Vagina (tissue), 2 donors: ENCODE data around the gene HSPBAP1. TPM values are rescaled to one million over a fixed set of nuclear protein-coding genes. Genes with fewer than 3 reads are reported as not detected.

ENCODE experiments used
- DNase-seq, 2 donors: peaks; one replicate each; pipeline ENCODE4 v3.0.0-alpha.2; 2017; ENCODE audit errors: extremely low spot score in 2 of 2
- H3K27ac ChIP-seq: fragments of 200-600 bp; sonication (generic); one replicate; pipeline ENCODE4 v1.5.1; 2019
- H3K27me3 ChIP-seq: fragments of 200-600 bp; sonication (generic); one replicate; pipeline ENCODE4 v1.5.1; 2019
- H3K36me3 ChIP-seq, 2 donors: fragments of 200-600 bp; sonication (generic); one replicate each; pipeline ENCODE4 v1.5.1; 2017 to 2019
- H3K4me1 ChIP-seq: fragments of 200-600 bp; sonication (generic); one replicate; pipeline ENCODE4 v1.5.1; 2019
- H3K4me3 ChIP-seq, 2 donors: fragments of 200-600 bp; sonication (generic); 1 replicate in 1 of 2; 2 replicates in 1 of 2; pipeline ENCODE4 v1.5.1; 2016 to 2019
- H3K9me3 ChIP-seq: fragments of 200-600 bp; sonication (generic); one replicate; pipeline ENCODE4 v1.5.1; 2019
- CTCF ChIP-seq, 3 experiments: fragments of 450-650 bp in 2 of 3; fragments of 200-600 bp in 1 of 3; sonication (generic) in 1 of 3; IDR thresholded peaks; one replicate each; pipeline ENCODE4 v1.5.1; 2017 to 2019; ENCODE audit warnings: antibody characterized with exemption in 3 of 3, mild to moderate bottlenecking in 2 of 3, moderate library complexity in 2 of 3
- POLR2A ChIP-seq, 2 donors: fragments of 450-650 bp; IDR thresholded peaks; one replicate each; pipeline ENCODE4 v1.6.1; 2017; ENCODE audit warnings: antibody characterized with exemption in 2 of 2, mild to moderate bottlenecking in 2 of 2, moderate library complexity in 2 of 2
- POLR2AphosphoS5 ChIP-seq, 2 donors: sonication (generic); formaldehyde crosslinking; IDR thresholded peaks; one replicate each; pipeline ENCODE4 v1.9.0; 2017; ENCODE audit warnings: antibody characterized with exemption in 2 of 2, mild to moderate bottlenecking in 2 of 2, low read depth in 1 of 2; ENCODE audit not compliant: insufficient read depth in 1 of 2
- intact Hi-C: fragments of 100-400 bp; cut with DNase I; formaldehyde crosslinking; loops from one replicate; pipeline ENCODE4 v1.15.1; 2023
- total RNA-seq: library from RNA; depleted of rRNA; stranded (reverse); fragments of >200 nt; gene quantifications from one replicate; pipeline ENCODE4 v1.2.3, GENCODE V29; 2016

Gene HSPBAP1
- total RNA-seq, 1 donor from 2014 or later: 9.8 TPM

GRCh38 chr3:122794483-122794778 is 800 bp upstream of the HSPBAP1 start:
- intact Hi-C loops: no loop called here
- Histone ChIP-seq H3K27ac (peak overlapping the region; percentile 93), H3K4me3 (peak overlapping the region; percentile 65 to 84), H3K9me3 (no peaks in the 10 kb centered on the region), H3K4me1 (peaks cover 34% of the 10 kb centered on the region), H3K36me3 (no peaks in the 10 kb centered on the region), H3K27me3 (no peaks in the 10 kb centered on the region)
- TF ChIP-seq POLR2A (IDR thresholded peaks at IDR 0.05): no peak
- no peak for TF ChIP-seq POLR2AphosphoS5 (IDR thresholded peaks at IDR 0.05; ENCODE audit: insufficient read depth in 1 of 2, low read depth in 1 of 2)
- TF ChIP-seq CTCF (IDR thresholded peaks at IDR 0.05): no peak
- DNase-seq: no peak

GRCh38 chr3:122789585-122790273 is 3.9 kb downstream of the HSPBAP1 start:
- no peak overlapping the region for H3K27ac ChIP-seq

GRCh38 chr3:122787872-122788271 is 5.8 kb downstream of the HSPBAP1 start:
- Histone ChIP-seq H3K36me3 (no peaks in the 10 kb centered on the region), H3K4me1 (peaks cover 9% of the 10 kb centered on the region), H3K4me3 (no peak overlapping the region), H3K27me3 (no peaks in the 10 kb centered on the region), H3K27ac (no peak overlapping the region), H3K9me3 (no peaks in the 10 kb centered on the region)
- TF ChIP-seq POLR2A (IDR thresholded peaks at IDR 0.05) (no peak), POLR2AphosphoS5 (IDR thresholded peaks at IDR 0.05; ENCODE audit: insufficient read depth in 1 of 2, low read depth in 1 of 2) (no peak), CTCF (IDR thresholded peaks at IDR 0.05) (no peak)
- intact Hi-C loops: no loop called here
- DNase-seq: no peak

More at GRCh38 chr3:122789585-122790273, 3.9 kb downstream of the HSPBAP1 start:
- Histone ChIP-seq H3K4me3 (no peak overlapping the region), H3K9me3 (no peaks in the 10 kb centered on the region), H3K27me3 (no peaks in the 10 kb centered on the region), H3K36me3 (no peaks in the 10 kb centered on the region), H3K4me1 (peaks cover 13% of the 10 kb centered on the region)
- intact Hi-C loops: no loop called here
- TF ChIP-seq POLR2A (IDR thresholded peaks at IDR 0.05): no peak
- TF ChIP-seq POLR2AphosphoS5 (IDR thresholded peaks at IDR 0.05; ENCODE audit: insufficient read depth in 1 of 2, low read depth in 1 of 2): no peak
- TF ChIP-seq CTCF (IDR thresholded peaks at IDR 0.05): no peak
- no peak for DNase-seq

GRCh38 chr3:122786066-122786465 is 7.6 kb downstream of the HSPBAP1 start:
- Histone ChIP-seq H3K4me3 (no peak overlapping the region), H3K27me3 (no peaks in the 10 kb centered on the region), H3K9me3 (no peaks in the 10 kb centered on the region), H3K27ac (no peak overlapping the region), H3K36me3 (no peaks in the 10 kb centered on the region), H3K4me1 (no peaks in the 10 kb centered on the region)
- TF ChIP-seq POLR2A (IDR thresholded peaks at IDR 0.05): no peak
- no peak for TF ChIP-seq CTCF (IDR thresholded peaks at IDR 0.05)
- no peak for TF ChIP-seq POLR2AphosphoS5 (IDR thresholded peaks at IDR 0.05; ENCODE audit: insufficient read depth in 1 of 2, low read depth in 1 of 2)
- intact Hi-C loops: no loop called here
- DNase-seq: no peak

GRCh38 chr3:122785231-122785630 is 8.4 kb downstream of the HSPBAP1 start:
- Histone ChIP-seq H3K9me3 (no peaks in the 10 kb centered on the region), H3K4me1 (no peaks in the 10 kb centered on the region), H3K27ac (no peak overlapping the region), H3K27me3 (no peaks in the 10 kb centered on the region), H3K36me3 (no peaks in the 10 kb centered on the region), H3K4me3 (no peak overlapping the region)
- intact Hi-C loops: no loop called here
- DNase-seq: no peak
- TF ChIP-seq POLR2A (IDR thresholded peaks at IDR 0.05): no peak
- no peak for TF ChIP-seq CTCF (IDR thresholded peaks at IDR 0.05)
- no peak for TF ChIP-seq POLR2AphosphoS5 (IDR thresholded peaks at IDR 0.05; ENCODE audit: insufficient read depth in 1 of 2, low read depth in 1 of 2)
